ENCODE results near the gene PIK3R1.
"Not testable (repeated sequence)": the region's sequence is repeated elsewhere in the genome, so short reads cannot be mapped to it uniquely, and the experiment has no call there.

Gene PIK3R1

GRCh38 chr5:68226546-68227073 is 11.1 kb downstream of the PIK3R1 start:
- DNase-seq (ENCODE audit: low read depth in 2 of 2): no peak

DNA sequence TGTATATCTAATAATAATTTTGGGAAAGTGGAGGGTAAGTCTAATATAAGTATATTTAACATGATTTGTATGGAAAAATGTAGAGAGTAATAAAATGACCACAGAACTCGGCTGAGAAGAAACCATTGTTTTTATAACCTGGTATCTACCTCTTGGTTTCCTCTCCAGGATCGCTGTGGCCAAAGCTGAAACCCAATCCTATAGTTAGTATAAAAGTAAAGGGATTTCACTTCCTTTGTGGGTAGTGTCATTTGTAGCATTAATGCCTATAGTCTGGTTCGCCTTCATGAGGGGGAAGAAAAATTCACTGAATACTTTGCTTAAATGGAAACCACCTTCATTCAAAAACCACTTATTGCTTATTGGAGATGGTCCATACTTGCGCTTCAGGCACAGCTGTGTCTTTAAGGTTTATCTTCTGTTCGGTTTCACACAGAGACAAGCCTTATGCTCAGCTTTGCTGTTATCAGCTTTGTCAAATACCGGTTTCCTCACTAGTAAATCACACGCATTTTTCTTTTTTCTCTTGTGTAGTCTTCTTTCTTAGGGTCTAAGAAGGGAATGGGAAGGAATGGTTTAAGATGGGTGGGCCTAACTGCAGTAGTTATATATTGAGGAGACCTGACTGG is 12.1 kb downstream of the PIK3R1 start:
- DNase-seq (ENCODE audit: low read depth in 2 of 2): no peak

- no peak for DNase-seq (ENCODE audit: low read depth in 2 of 2)
Measured at GRCh38 chr5:68229416-68229815, 13.9 kb downstream of the PIK3R1 start.

GRCh38 chr5:68230285-68230684 is 14.7 kb downstream of the PIK3R1 start:
- no peak for DNase-seq (ENCODE audit: low read depth in 2 of 2)

DNA sequence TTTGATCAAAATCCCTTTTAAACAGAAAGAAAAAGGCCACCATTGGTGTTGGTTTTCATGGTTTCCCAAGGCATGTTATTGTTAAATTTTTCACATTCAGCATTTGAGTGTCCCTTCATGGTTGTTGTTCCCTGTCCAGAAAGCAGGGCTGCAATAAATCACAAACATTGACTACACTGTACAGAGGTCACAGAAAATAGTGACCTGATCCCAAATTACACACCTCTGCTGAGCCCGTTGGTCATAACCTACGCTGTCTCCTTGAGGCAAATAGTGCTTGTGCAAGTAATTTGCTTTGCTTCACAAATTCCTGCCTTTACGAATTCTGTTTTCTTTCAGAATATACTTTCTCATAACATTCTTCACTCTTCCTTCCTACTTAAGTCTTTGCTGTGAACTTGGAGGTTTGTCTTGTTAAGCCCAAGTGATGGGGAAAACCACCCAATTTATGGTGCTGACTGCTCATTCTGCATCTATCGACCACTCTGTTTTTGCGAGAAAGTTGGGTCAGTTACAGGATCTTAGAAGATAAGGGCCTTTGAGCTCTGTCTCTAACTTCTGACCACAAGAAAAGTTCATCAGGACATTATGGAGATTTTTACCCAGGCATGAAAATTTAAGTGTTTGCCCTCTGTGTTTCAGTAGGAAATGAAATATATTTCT is 16.0 kb downstream of the PIK3R1 start:
- no peak for DNase-seq (ENCODE audit: low read depth in 2 of 2)

DNA sequence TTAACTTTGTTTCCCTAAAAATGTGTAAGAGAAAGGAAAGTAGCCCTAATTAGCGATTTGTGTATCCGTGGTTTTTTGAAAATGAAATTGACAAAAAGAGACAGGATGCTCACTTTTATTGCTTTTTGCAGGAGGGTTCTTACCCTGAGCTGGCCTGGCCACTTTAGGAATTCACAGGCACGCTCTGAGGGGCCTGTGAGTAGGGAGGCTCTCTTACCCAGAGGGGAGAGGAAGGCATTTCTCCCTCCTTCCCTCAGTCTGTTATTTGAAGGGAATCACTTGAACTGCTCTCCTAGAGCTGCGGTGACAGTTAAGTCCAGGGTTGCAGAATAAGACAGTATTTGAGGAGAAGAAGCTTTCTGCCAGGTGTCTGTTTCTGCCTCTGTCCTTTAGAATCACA is 16.7 kb downstream of the PIK3R1 start:
- DNase-seq (ENCODE audit: low read depth in 2 of 2): no peak

DNA sequence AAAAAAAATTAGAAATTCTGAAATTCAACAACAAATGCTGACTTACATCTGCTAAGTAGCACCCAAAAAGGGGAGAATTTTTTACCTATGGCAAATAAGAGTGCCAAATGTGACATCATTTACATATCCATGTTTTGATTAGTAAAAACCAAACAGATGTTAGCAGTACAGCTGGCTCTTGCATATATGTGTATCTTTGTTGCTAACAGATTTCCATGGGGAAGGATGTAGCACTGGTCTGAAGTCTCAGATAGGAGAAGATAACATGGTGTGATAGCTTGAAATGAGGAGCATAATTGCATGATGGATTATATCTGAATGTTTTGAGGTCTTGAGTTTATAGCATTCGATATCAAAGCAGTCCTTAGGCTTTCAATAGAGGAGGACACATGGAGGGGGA is 17.5 kb downstream of the PIK3R1 start:
- DNase-seq (ENCODE audit: low read depth in 2 of 2): no peak

- not testable (repeated sequence) for DNase-seq (ENCODE audit: low read depth in 2 of 2)
Measured at GRCh38 chr5:68235229-68235628, 19.7 kb downstream of the PIK3R1 start.

DNA sequence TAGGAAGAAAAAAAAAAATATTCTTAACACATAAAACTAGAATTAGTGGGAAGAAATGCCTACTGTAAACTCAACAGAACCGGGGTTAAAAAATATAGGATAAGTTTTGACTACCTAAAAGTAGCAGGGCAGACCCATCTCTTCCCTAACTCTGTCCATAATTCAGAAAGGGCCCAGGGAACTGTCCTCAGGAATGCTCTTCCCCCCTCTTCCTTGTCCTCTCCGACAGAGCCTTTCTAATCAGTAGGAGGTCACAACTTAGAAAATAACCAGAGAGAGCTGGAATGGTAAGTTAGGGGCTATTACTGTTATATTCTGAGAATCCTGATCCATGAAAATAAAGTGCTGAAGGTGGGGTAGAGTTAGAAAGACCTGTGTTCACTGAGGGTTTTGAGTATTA is 22.2 kb downstream of the PIK3R1 start:
- DNase-seq (ENCODE audit: low read depth in 2 of 2): no peak

DNA sequence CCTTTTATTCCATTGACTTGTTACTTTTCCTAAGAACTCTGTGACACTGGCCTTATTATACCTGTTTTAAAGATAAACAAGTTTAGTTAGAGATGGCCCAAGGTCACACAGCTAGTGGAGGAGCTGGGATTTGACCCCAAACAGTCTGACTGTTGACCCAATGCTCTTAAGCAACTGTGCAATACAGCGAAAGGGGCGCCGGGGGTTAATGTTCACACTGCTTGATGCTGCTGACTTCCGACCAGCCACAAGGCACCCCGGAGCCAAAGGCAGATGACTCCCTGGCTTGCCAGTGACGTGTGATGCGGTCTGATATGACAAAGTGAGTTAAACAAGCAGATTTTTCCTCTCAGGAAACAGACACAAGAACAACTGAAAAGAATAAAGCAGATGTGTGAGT is 23.9 kb downstream of the PIK3R1 start:
- peak; percentile 70 to 75 for DNase-seq (ENCODE audit: low read depth in 2 of 2)

DNA sequence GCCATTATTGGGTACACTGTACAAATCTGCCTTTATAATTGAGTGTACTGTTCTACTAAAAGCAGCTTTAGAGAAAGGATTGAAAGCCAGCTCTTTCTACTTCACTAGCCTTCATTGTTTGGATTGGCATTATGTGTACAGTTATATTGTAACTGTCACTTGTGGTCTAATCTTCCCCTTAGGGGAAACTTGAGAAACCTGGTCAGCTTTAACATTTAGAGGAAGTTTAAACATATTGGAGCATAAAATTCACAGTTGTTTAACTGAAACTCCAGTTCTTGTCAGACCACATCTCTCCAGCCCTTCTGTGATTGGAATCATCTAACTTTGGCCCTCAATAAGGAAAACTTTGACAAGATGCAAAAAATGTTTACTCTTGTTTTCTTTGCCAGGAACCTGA is 24.6 kb downstream of the PIK3R1 start:
- DNase-seq (ENCODE audit: low read depth in 2 of 2): no peak

DNA sequence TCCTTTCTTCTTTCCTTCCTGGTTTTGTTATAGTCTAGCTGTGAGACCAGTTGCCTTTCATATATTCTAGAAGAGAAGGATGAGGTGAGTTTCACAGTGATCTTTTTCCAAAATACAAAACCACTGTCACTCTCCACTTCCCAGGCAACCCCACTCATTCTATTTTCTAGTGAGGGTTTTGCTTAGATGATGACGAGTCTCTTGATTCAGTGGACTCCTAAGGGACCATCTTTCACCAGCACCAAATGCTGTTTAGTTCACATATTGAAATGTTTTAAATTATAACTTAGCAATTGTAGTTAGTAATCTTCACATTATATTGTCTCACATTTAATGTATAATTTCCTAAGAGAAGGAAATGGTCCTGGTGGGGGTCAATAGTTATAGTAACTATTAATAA is 25.2 kb downstream of the PIK3R1 start:
- no peak for DNase-seq (ENCODE audit: low read depth in 2 of 2)

DNA sequence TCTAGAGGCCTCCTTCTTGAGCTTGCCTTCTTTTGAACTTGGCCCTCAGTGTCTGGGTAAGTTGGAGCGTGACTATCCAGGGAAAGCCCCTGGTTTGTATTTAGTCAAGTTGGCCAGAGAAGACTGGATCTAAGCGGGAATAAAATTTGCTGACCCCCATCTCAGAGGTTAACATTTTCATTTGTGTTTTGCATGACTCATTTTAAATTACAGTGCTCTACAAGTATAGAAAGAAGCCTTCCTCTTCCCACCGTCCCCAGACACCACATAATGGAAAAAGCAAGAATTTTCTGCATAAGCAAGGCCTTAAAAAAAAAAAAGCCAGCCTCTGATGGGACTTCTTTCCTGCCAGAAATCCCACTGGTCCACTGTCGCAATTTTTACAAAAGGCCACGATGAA is 27.2 kb downstream of the PIK3R1 start:
- DNase-seq (ENCODE audit: low read depth in 2 of 2): no peak

GRCh38 chr5:68243251-68243650 is 27.7 kb downstream of the PIK3R1 start:
- no peak for DNase-seq (ENCODE audit: low read depth in 2 of 2)

GRCh38 chr5:68243681-68244080 is 28.1 kb downstream of the PIK3R1 start:
- DNase-seq (ENCODE audit: low read depth in 2 of 2): no peak

GRCh38 chr5:68245319-68245718 is 29.8 kb downstream of the PIK3R1 start:
- DNase-seq (ENCODE audit: low read depth in 2 of 2): no peak

- DNase-seq (ENCODE audit: low read depth in 2 of 2): no peak
Measured at GRCh38 chr5:68246802-68247201, 31.2 kb downstream of the PIK3R1 start.

GRCh38 chr5:68247627-68248026 is 32.1 kb downstream of the PIK3R1 start:
- DNase-seq (ENCODE audit: low read depth in 2 of 2): no peak

- DNase-seq (ENCODE audit: low read depth in 2 of 2): no peak
Measured at GRCh38 chr5:68248896-68249295, 33.3 kb downstream of the PIK3R1 start.

DNA sequence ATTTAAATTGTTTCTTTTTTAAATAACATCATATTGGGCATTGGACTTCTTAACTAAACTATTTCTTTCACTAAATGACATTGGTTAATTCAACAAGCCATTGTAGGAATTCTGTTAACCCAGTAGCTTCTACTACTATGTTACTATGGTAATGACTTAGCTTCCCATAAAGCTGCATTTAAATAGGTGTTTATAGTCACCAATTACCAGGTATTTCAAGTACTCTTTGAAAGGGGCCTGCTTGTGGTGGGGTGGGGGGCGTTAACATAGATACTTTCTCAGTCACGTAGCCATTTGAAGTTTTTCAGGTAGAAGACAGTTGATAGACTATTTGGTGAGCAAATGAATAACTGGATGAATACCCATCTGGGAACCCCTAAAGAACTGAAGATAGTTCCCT is 34.0 kb downstream of the PIK3R1 start:
- no peak for DNase-seq (ENCODE audit: low read depth in 2 of 2)

- no peak for DNase-seq (ENCODE audit: low read depth in 2 of 2)
Measured at GRCh38 chr5:68250661-68251298, 35.2 kb downstream of the PIK3R1 start.

GRCh38 chr5:68251386-68251785 is 35.8 kb downstream of the PIK3R1 start:
- peak; percentile 38 to 62 for DNase-seq (ENCODE audit: low read depth in 2 of 2)
